ENCODE measurements around the gene LYST. TPM values are rescaled to one million over a fixed set of nuclear protein-coding genes. Genes with fewer than 3 reads are reported as not detected.

LYST gene
- total and polyA plus RNA-seq, 2 donors (not counting 3 experiments of a cell fraction or from before 2014, with no cell fraction given), result 3.1 to 9.6 TPM

- dilution Hi-C loops (cut with MboI; ENCODE audit: extremely low pct_ligation_motif_present, low sequenced_read_pairs), result no loop called here
- Histone ChIP-seq H4K20me1 (replicated peaks; ENCODE audit: control insufficient read depth, extremely low read depth, insufficient read depth, low read length) (no peaks in the 10 kb centered on the region), H2AFZ (ENCODE audit: low read depth, low read length) (no peak overlapping the region), H3K9me1 (replicated peaks; ENCODE audit: control insufficient read depth, extremely low read depth, insufficient read depth, low read length) (no peaks in the 10 kb centered on the region), H3K27me3 (ENCODE audit: control insufficient read depth in 2 of 2, insufficient read depth in 2 of 2, low read length in 2 of 2) (peaks cover 0 to 5% of the 10 kb centered on the region in 2 experiments), H3K79me2 (ENCODE audit: control insufficient read depth, insufficient read depth, low read length) (no peaks in the 10 kb centered on the region), H3K9ac (replicated peaks; ENCODE audit: extremely low read depth, insufficient read depth, low read length) (no peak overlapping the region), H3K4me2 (ENCODE audit: insufficient read depth, low read length) (no peak overlapping the region), H3K27ac (ENCODE audit: insufficient read depth, low read depth, low read length) (no peak overlapping the region), H3K4me3 (replicated peaks in 1 of 3; ENCODE audit: insufficient read depth in 1 of 3, low read depth in 1 of 3, low read length in 3 of 3) (no peak overlapping the region), H3K9me3 (replicated peaks; ENCODE audit: control insufficient read depth, insufficient read depth, low read length) (no peaks in the 10 kb centered on the region), H3K36me3 (ENCODE audit: control insufficient read depth in 2 of 2, extremely low read depth in 1 of 2, insufficient read depth in 2 of 2, low read length in 2 of 2) (no peaks in the 10 kb centered on the region), H3K4me1 (ENCODE audit: control insufficient read depth, extremely low read depth, insufficient read depth, low read length) (peaks cover 2% of the 10 kb centered on the region)
- FAIRE-seq (no peak), DNase-seq (ENCODE audit: low read depth, low spot score) (no peak)
- BruUV-seq (replicated peaks), result no TSS peak
- TF ChIP-seq JUN (IDR thresholded peaks at IDR 0.05; ENCODE audit: borderline replicate concordance, insufficient read depth, insufficient read length, low read depth) (no peak), GATA2 (IDR thresholded peaks at IDR 0.05; ENCODE audit: insufficient read depth, insufficient read length, low read depth, low read length) (no peak), POLR2AphosphoS5 (IDR thresholded peaks at IDR 0.05; ENCODE audit: insufficient read depth, low read depth, low read length) (no peak), MYC (IDR thresholded peaks at IDR 0.05; ENCODE audit: low read depth, low read length) (no peak)
- intact Hi-C loops (cut with micrococcal nuclease), result no loop called here
- ChIA-PET CTCF (no interaction called here), POLR2A (no interaction called here)
Observed at GRCh38 chr1:235628316-235629005, 238.2 kb downstream of the LYST start.

- POLR2A ChIA-PET, result no interaction called here
- no peaks in the 10 kb centered on the region for H3K36me3 ChIP-seq (ENCODE audit: control insufficient read depth in 2 of 2, extremely low read depth in 1 of 2, insufficient read depth in 2 of 2, low read length in 2 of 2)
- no peak overlapping the region for H3K27ac ChIP-seq (ENCODE audit: insufficient read depth, low read depth, low read length)
- peaks cover 4 to 9% of the 10 kb centered on the region in 2 experiments for H3K27me3 ChIP-seq (ENCODE audit: control insufficient read depth in 2 of 2, insufficient read depth in 2 of 2, low read length in 2 of 2)
- FAIRE-seq (no peak), DNase-seq (ENCODE audit: low read depth, low spot score) (no peak)
- no TSS peak for BruUV-seq (replicated peaks)
- CTCF ChIA-PET, result interaction anchor here (1.2 kb wide), 1 partner anchor 26 kb away, joined by 3 read pairs; no protein-coding TSS in a partner anchor
- H3K9me3 ChIP-seq (replicated peaks; ENCODE audit: control insufficient read depth, insufficient read depth, low read length), result no peaks in the 10 kb centered on the region
- H3K79me2 ChIP-seq (ENCODE audit: control insufficient read depth, insufficient read depth, low read length), result no peaks in the 10 kb centered on the region
- no peak overlapping the region for H3K4me3 ChIP-seq (replicated peaks in 1 of 3; ENCODE audit: insufficient read depth in 1 of 3, low read depth in 1 of 3, low read length in 3 of 3)
- H3K4me2 ChIP-seq (ENCODE audit: insufficient read depth, low read length), result no peak overlapping the region
- intact Hi-C loops (cut with micrococcal nuclease), result loop anchor here (2.0 kb wide), 1 partner anchor 17 kb away; no protein-coding TSS in a partner anchor
- H3K9me1 ChIP-seq (replicated peaks; ENCODE audit: control insufficient read depth, extremely low read depth, insufficient read depth, low read length), result no peaks in the 10 kb centered on the region
- no peaks in the 10 kb centered on the region for H3K4me1 ChIP-seq (ENCODE audit: control insufficient read depth, extremely low read depth, insufficient read depth, low read length)
- dilution Hi-C loops (cut with MboI; ENCODE audit: extremely low pct_ligation_motif_present, low sequenced_read_pairs), result no loop called here
- H4K20me1 ChIP-seq (replicated peaks; ENCODE audit: control insufficient read depth, extremely low read depth, insufficient read depth, low read length), result no peaks in the 10 kb centered on the region
- TF ChIP-seq POLR2AphosphoS5 (IDR thresholded peaks at IDR 0.05; ENCODE audit: insufficient read depth, low read depth, low read length), result no peak
- no peak for TF ChIP-seq FOS (IDR thresholded peaks at IDR 0.05; ENCODE audit: borderline replicate concordance, insufficient read depth, low read length)
- no peak for TF ChIP-seq JUN (IDR thresholded peaks at IDR 0.05; ENCODE audit: borderline replicate concordance, insufficient read depth, insufficient read length, low read depth)
- TF ChIP-seq CTCF (IDR thresholded peaks at IDR 0.05; ENCODE audit: extremely low read depth in 1 of 2, insufficient read depth in 1 of 2, low read depth in 1 of 2, low read length in 2 of 2), result no peak
- TF ChIP-seq MAX (IDR thresholded peaks at IDR 0.05; ENCODE audit: insufficient read depth, insufficient read length), result no peak
- H3K9ac ChIP-seq (replicated peaks; ENCODE audit: extremely low read depth, insufficient read depth, low read length), result no peak overlapping the region
- H2AFZ ChIP-seq (ENCODE audit: low read depth, low read length), result no peak overlapping the region
Observed at GRCh38 chr1:235625831-235626230, 240.9 kb downstream of the LYST start.
